ENCODE data around the gene RCAN1. TPM values are rescaled to one million over a fixed set of nuclear protein-coding genes. Genes with fewer than 3 reads are reported as not detected.

The RCAN1 gene
- total and polyA plus RNA-seq, 2 of the 4 experiments (the other 2 are of a cell fraction), result 53.5 to 175 TPM

DNA sequence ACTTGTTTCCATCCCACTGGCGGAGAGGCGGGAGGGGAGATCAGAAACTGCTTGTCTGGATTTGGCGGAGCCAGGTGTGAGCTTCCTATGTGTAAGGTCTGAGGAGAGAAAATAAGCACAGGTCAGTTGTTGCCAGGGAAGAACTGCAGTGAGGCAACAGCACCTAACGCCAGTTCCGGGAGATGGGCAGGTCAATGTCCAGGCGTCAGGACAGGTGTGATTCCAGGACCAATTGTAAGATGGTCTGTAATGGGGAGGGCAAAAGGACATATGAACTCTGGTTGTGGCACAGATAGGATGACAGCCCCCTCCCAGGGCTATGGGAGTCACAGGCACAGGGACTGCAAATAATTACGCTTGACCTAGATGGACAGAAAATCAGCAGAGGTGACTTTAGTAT is 93.4 kb downstream of the RCAN1 start:
- Histone ChIP-seq H3K4ac (ENCODE audit: low read depth, low read length) (no peak overlapping the region), H3K18ac (ENCODE audit: low read depth, low read length) (no peak overlapping the region), H3K4me2 (ENCODE audit: low read depth, low read length) (no peak overlapping the region), H4K5ac (ENCODE audit: low read depth, low read length) (no peak overlapping the region), H3K4me3 (ENCODE audit: insufficient read depth, low read depth, low read length) (no peak overlapping the region), H3K4me1 (ENCODE audit: control insufficient read depth, insufficient read depth, low read length) (peaks cover 17% of the 10 kb centered on the region), H2BK120ac (ENCODE audit: low read depth, low read length) (no peak overlapping the region), H2AK9ac (replicated peaks; ENCODE audit: low read depth, low read length, poor library complexity) (no peak overlapping the region), H3K9me3 (ENCODE audit: control insufficient read depth, insufficient read depth, low read length) (no peaks in the 10 kb centered on the region), H2BK15ac (ENCODE audit: low read depth, low read length) (no peak overlapping the region), H4K20me1 (ENCODE audit: insufficient read depth, low read length) (peaks cover 65% of the 10 kb centered on the region), H2AK5ac (ENCODE audit: low read depth, low read length) (no peak overlapping the region), H2AFZ (replicated peaks; ENCODE audit: low read length, poor library complexity) (no peak overlapping the region), H3K9ac (ENCODE audit: low read depth, low read length) (no peak overlapping the region), H3K79me1 (ENCODE audit: low read depth in 1 of 2, low read length in 2 of 2) (peaks cover 25 to 72% of the 10 kb centered on the region in 2 experiments), H3K36me3 (ENCODE audit: control insufficient read depth, insufficient read depth, low read length) (peaks cover 57% of the 10 kb centered on the region), H2BK5ac (ENCODE audit: low read depth, low read length, poor library complexity, severe bottlenecking) (no peak overlapping the region), H3K27ac (ENCODE audit: insufficient read depth, low read length) (no peak overlapping the region), H3K9me1 (ENCODE audit: insufficient read depth, low read length) (peaks cover 22% of the 10 kb centered on the region), H3K56ac (ENCODE audit: extremely low read depth, insufficient read depth, low read length) (no peak overlapping the region), H3K23ac (ENCODE audit: low read depth, low read length) (no peak overlapping the region), H3K14ac (replicated peaks; ENCODE audit: low read depth, low read length) (no peak overlapping the region), H4K8ac (ENCODE audit: low read depth in 2 of 2, low read length in 2 of 2) (no peak overlapping the region), H4K91ac (ENCODE audit: insufficient read depth, low read depth, low read length) (no peak overlapping the region), H3K27me3 (ENCODE audit: control insufficient read depth, insufficient read depth, low read length) (no peaks in the 10 kb centered on the region), H2BK20ac (ENCODE audit: low read depth, low read length) (no peak overlapping the region)
- in situ Hi-C loops (cut with MboI; ENCODE audit: low sequenced_read_pairs) (loop anchor here (5.0 kb wide), 1 partner anchor 66 kb away; no protein-coding TSS in a partner anchor), intact Hi-C loops (cut with micrococcal nuclease) (no loop called here), dilution Hi-C loops (cut with HindIII; ENCODE audit: low sequenced_read_pairs, unreplicated experiment) (no loop called here)
- CTCF ChIA-PET, result no interaction called here
- no peak for ATAC-seq (ENCODE audit: low read depth)
- no peak for DNase-seq
- 100% methylated on average over 3 of the region's 7 CpGs; no CpG with 5 or more reads in 1 of the 2 experiments for WGBS, 2 experiments (ENCODE audit: extremely low coverage in 2 of 2, insufficient read length in 1 of 2)
- TF ChIP-seq MAZ (IDR thresholded peaks at IDR 0.05; ENCODE audit: borderline replicate concordance, low read depth, low read length), result no peak
- POLR2A ChIA-PET (ENCODE audit: unreplicated experiment), result no interaction called here
- no TSS peak for BruUV-seq (replicated peaks)

Data from IMR-90 (cell line).